ENCODE measurements around the gene COG8.

COG8 gene

DNA sequence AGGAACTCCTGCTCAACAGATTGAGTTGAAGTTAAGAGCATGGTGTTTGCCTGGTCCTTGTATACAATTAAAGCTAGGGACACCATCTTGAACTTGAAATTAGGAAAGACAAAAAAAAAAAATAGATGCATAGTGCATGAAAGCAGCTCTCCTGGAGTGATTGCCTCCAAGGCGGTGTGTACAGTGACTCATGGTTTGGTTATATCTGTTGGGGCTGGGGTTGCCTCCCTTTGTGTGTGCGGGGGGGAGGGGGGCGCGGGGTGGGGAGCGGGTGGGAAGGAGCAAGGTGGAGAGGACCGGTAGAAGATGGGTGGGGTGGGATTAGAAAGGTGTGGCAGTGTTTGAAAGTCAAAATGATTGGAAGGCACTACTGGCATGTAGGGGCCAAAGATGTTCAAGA lies 8.9 kb upstream of the COG8 start:
- no peak for DNase-seq
- H3K4me1 ChIP-seq (ENCODE audit: control extremely low read depth in 1 of 4, control insufficient read depth in 4 of 4, insufficient read depth in 4 of 4, low read length in 3 of 4), result peaks cover 0 to 8% (median under 1%) of the 10 kb centered on the region in 4 experiments
- H3K27me3 ChIP-seq (replicated peaks in 2 of 5; ENCODE audit: control insufficient read depth in 4 of 5, insufficient read depth in 5 of 5, low read length in 4 of 5), result no peaks in the 10 kb centered on the region
- ChIA-PET CTCF (interaction anchor here (1.0 kb wide), 1 partner anchor 15 kb away, joined by 3 read pairs; no protein-coding TSS in a partner anchor), POLR2A (no interaction called here)
- no peak overlapping the region for H3K27ac ChIP-seq (ENCODE audit: insufficient read depth in 1 of 2, low read depth in 1 of 2, low read length in 2 of 2, poor library complexity in 1 of 2, severe bottlenecking in 2 of 2)
- H3K4me3 ChIP-seq (ENCODE audit: control insufficient read depth in 1 of 7, extremely low read depth in 1 of 7, insufficient read depth in 4 of 7, low read depth in 2 of 7, low read length in 6 of 7), result no peak overlapping the region
- H3K9me3 ChIP-seq (ENCODE audit: control extremely low read depth in 1 of 5, control insufficient read depth in 4 of 5, insufficient read depth in 2 of 5, low read depth in 1 of 5, low read length in 4 of 5), result no peaks in the 10 kb centered on the region
- WGBS (ENCODE audit: insufficient coverage), result 97% methylated on average over 4 of the region's 6 CpGs
- peaks cover 16 to 35% (median 19%) of the 10 kb centered on the region in 4 experiments for H3K36me3 ChIP-seq (ENCODE audit: control insufficient read depth in 4 of 4, insufficient read depth in 4 of 4, low read length in 3 of 4)

DNA sequence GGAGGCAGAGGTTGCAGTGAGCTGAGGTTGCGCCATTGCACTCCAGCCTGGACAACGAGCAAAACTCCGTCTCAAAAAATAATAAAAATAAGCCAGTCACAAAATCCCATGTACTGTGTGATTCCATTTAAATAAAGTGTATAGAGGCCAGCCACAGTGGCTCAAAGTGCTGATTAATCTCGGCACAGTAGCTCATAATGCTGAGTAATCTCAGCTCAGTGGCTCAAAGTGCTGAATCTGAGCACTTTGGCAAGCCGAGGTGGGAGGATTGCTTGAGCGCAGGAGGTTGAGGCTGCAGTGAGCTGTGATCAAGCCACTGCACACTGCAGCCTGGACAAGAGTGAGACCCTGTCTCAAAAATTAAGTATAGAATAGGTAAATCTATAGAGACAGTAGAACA lies 7.3 kb upstream of the COG8 start:
- POLR2A ChIA-PET, result no interaction called here
- WGBS (ENCODE audit: insufficient coverage), result 85% methylated on average over 4 of the region's 6 CpGs

GRCh38 chr16:69345923-69346322 lies 6.6 kb upstream of the COG8 start:
- WGBS (ENCODE audit: insufficient coverage), result no CpG with 5 or more reads among the region's 4 CpGs
- Histone ChIP-seq H3K4me1 (ENCODE audit: control extremely low read depth in 1 of 4, control insufficient read depth in 4 of 4, insufficient read depth in 4 of 4, low read length in 3 of 4) (peaks cover 0 to 13% (median 3%) of the 10 kb centered on the region in 4 experiments), H3K4me3 (ENCODE audit: control insufficient read depth in 1 of 7, extremely low read depth in 1 of 7, insufficient read depth in 4 of 7, low read depth in 2 of 7, low read length in 6 of 7) (no peak overlapping the region), H3K27me3 (replicated peaks in 2 of 5; ENCODE audit: control insufficient read depth in 4 of 5, insufficient read depth in 5 of 5, low read length in 4 of 5) (no peaks in the 10 kb centered on the region), H3K9me3 (ENCODE audit: control extremely low read depth in 1 of 5, control insufficient read depth in 4 of 5, insufficient read depth in 2 of 5, low read depth in 1 of 5, low read length in 4 of 5) (no peaks in the 10 kb centered on the region), H3K36me3 (ENCODE audit: control insufficient read depth in 4 of 4, insufficient read depth in 4 of 4, low read length in 3 of 4) (peaks cover 15 to 36% (median 26%) of the 10 kb centered on the region in 4 experiments), H3K27ac (ENCODE audit: insufficient read depth in 1 of 2, low read depth in 1 of 2, low read length in 2 of 2, poor library complexity in 1 of 2, severe bottlenecking in 2 of 2) (no peak overlapping the region)
- POLR2A ChIA-PET, result no interaction called here
- CTCF ChIA-PET, result no interaction called here
- DNase-seq, result peak in 2 of 3 donors; percentile 43 to 50

More for the DNA sequence above, 7.3 kb upstream of the COG8 start:
- Histone ChIP-seq H3K4me1 (ENCODE audit: control extremely low read depth in 1 of 4, control insufficient read depth in 4 of 4, insufficient read depth in 4 of 4, low read length in 3 of 4) (peaks cover 0 to 8% (median under 1%) of the 10 kb centered on the region in 4 experiments), H3K36me3 (ENCODE audit: control insufficient read depth in 4 of 4, insufficient read depth in 4 of 4, low read length in 3 of 4) (peaks cover 15 to 37% (median 23%) of the 10 kb centered on the region in 4 experiments), H3K9me3 (ENCODE audit: control extremely low read depth in 1 of 5, control insufficient read depth in 4 of 5, insufficient read depth in 2 of 5, low read depth in 1 of 5, low read length in 4 of 5) (no peaks in the 10 kb centered on the region), H3K4me3 (ENCODE audit: control insufficient read depth in 1 of 7, extremely low read depth in 1 of 7, insufficient read depth in 4 of 7, low read depth in 2 of 7, low read length in 6 of 7) (no peak overlapping the region), H3K27ac (ENCODE audit: insufficient read depth in 1 of 2, low read depth in 1 of 2, low read length in 2 of 2, poor library complexity in 1 of 2, severe bottlenecking in 2 of 2) (no peak overlapping the region), H3K27me3 (replicated peaks in 2 of 5; ENCODE audit: control insufficient read depth in 4 of 5, insufficient read depth in 5 of 5, low read length in 4 of 5) (no peaks in the 10 kb centered on the region)
- no peak for DNase-seq
- CTCF ChIA-PET, result no interaction called here

DNA sequence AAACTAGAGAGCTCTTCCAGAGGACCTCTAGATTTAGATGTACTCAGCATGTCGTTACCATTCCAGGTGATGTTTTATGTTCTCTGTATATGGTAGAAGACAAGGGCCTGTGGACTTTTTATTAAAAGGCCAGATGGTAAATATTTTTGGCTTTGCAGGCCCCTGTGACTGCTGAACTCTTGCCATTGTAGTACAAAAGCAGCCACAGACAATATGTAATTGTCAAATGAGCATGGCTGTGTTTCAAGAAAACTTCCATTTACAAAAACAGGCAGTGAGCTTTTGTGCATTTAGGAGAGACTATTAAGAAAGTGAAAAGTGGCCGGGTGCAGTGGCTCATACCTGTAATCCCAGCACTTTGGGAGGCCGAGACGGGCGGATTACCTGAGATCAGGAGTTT lies 4.8 kb upstream of the COG8 start:
- DNase-seq, result no peak
- ChIA-PET POLR2A (interaction anchor here (0.7 kb wide), 1 partner anchor 11 kb away, joined by 3 read pairs; no protein-coding TSS in a partner anchor), CTCF (no interaction called here)
- WGBS (ENCODE audit: insufficient coverage), result 92% methylated on average over 4 of the region's 5 CpGs
- H3K9me3 ChIP-seq (ENCODE audit: control extremely low read depth in 1 of 5, control insufficient read depth in 4 of 5, insufficient read depth in 2 of 5, low read depth in 1 of 5, low read length in 4 of 5), result no peaks in the 10 kb centered on the region
- no peak overlapping the region for H3K4me3 ChIP-seq (ENCODE audit: control insufficient read depth in 1 of 7, extremely low read depth in 1 of 7, insufficient read depth in 4 of 7, low read depth in 2 of 7, low read length in 6 of 7)
- H3K27ac ChIP-seq (ENCODE audit: insufficient read depth in 1 of 2, low read depth in 1 of 2, low read length in 2 of 2, poor library complexity in 1 of 2, severe bottlenecking in 2 of 2), result no peak overlapping the region
- peaks cover 9 to 26% (median 19%) of the 10 kb centered on the region in 4 experiments for H3K36me3 ChIP-seq (ENCODE audit: control insufficient read depth in 4 of 4, insufficient read depth in 4 of 4, low read length in 3 of 4)
- H3K27me3 ChIP-seq (replicated peaks in 2 of 5; ENCODE audit: control insufficient read depth in 4 of 5, insufficient read depth in 5 of 5, low read length in 4 of 5), result no peaks in the 10 kb centered on the region
- H3K4me1 ChIP-seq (ENCODE audit: control extremely low read depth in 1 of 4, control insufficient read depth in 4 of 4, insufficient read depth in 4 of 4, low read length in 3 of 4), result peaks cover 5 to 21% (median 12%) of the 10 kb centered on the region in 4 experiments

DNA sequence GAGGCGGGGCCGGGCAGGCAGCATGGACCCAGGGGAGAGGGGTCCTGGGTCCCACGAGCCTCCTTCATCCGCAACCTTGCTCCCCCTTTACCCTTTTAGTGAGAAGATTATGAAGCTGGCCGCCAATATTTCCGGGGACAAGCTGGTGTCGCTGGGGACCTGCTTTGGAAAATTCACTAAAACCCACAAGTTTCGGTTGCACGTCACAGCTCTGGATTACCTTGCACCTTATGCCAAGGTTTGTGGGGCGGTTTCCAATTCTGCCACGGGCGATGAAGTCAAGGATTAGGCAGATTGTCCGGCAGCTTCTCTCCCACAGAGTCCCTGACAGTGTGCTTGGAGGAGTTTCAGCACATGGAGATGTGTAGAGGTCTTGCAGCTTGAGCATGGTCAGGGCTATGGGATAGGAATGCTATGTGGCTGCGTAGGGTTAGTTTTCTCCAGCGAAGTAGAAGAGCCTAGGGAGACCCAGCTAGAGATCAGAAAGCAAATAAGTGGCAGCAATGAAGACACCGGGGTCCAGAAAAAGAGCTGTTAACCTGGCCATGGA lies 806 bp upstream of the COG8 start:
- CTCF ChIA-PET, result interaction anchor here (0.9 to 1.7 kb wide), 4 partner anchors 11 to 189 kb away, joined by 3 to 6 read pairs (median 4); no protein-coding TSS in a partner anchor
- POLR2A ChIA-PET, result no interaction called here
- WGBS (ENCODE audit: insufficient coverage), result 7% methylated on average over 15 of the region's 16 CpGs

DNA sequence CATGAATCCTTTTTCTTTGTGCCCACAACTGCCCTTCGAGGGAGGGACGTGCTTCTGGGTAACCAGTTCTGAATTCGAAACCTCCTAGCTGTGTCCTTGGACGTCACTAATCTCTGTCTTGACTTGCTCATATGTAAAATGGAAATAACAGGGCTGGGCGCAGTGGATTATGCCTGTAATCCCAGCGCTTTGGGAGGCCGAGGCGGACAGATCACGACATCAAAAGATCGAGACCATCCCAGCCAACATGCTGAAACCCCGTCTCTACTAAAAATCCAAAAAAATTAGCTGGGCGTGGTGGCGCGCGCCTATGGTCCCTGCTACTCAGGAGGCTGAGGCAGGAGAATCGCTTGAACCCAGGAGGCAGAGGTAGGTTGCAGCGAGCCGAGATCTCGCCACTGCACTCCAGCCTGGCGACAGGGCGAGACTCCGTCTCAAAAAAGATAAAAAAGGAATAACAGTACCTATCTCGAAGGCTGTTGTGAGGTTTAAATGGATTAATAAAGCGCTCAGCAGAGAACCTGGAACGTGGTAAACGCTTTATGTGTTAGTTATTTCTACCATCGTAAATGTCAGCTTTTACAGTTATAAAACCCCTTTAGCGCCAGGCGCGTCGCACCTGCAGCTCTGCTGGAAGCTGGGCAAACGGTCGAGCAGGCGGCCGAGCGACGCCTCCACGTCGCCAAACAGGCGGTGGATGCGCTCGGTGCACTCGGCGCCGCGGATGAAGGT lies 641 bp downstream of the COG8 start:
- Histone ChIP-seq H3K4me1 (ENCODE audit: control extremely low read depth in 1 of 4, control insufficient read depth in 4 of 4, insufficient read depth in 4 of 4, low read length in 3 of 4) (peaks cover 10 to 32% (median 21%) of the 10 kb centered on the region in 4 experiments), H3K27ac (ENCODE audit: insufficient read depth in 1 of 2, low read depth in 1 of 2, low read length in 2 of 2, poor library complexity in 1 of 2, severe bottlenecking in 2 of 2) (peak overlapping the region; percentile 72 to 87), H3K27me3 (replicated peaks in 2 of 5; ENCODE audit: control insufficient read depth in 4 of 5, insufficient read depth in 5 of 5, low read length in 4 of 5) (no peaks in the 10 kb centered on the region), H3K4me3 (ENCODE audit: control insufficient read depth in 1 of 7, extremely low read depth in 1 of 7, insufficient read depth in 4 of 7, low read depth in 2 of 7, low read length in 6 of 7) (peak overlapping the region; percentile 72 to 97 (median 91)), H3K36me3 (ENCODE audit: control insufficient read depth in 4 of 4, insufficient read depth in 4 of 4, low read length in 3 of 4) (peaks cover 26 to 52% (median 39%) of the 10 kb centered on the region in 4 experiments), H3K9me3 (ENCODE audit: control extremely low read depth in 1 of 5, control insufficient read depth in 4 of 5, insufficient read depth in 2 of 5, low read depth in 1 of 5, low read length in 4 of 5) (no peaks in the 10 kb centered on the region)
- ChIA-PET POLR2A (interaction anchor here (0.6 to 1.4 kb wide), 2 partner anchors 8 to 49 kb away, joined by 3 to 6 read pairs; partner anchors contain the start of gene PDF), CTCF (interaction anchor here (0.8 to 2.6 kb wide), 7 partner anchors 10 to 48 kb away, joined by 3 to 6 read pairs (median 3); no protein-coding TSS in a partner anchor)
- no peak for DNase-seq
- WGBS (ENCODE audit: insufficient coverage), result 25% methylated on average over 46 of the region's 46 CpGs

More for the DNA sequence above, 806 bp upstream of the COG8 start:
- Histone ChIP-seq H3K9me3 (ENCODE audit: control extremely low read depth in 1 of 5, control insufficient read depth in 4 of 5, insufficient read depth in 2 of 5, low read depth in 1 of 5, low read length in 4 of 5) (no peaks in the 10 kb centered on the region), H3K4me1 (ENCODE audit: control extremely low read depth in 1 of 4, control insufficient read depth in 4 of 4, insufficient read depth in 4 of 4, low read length in 3 of 4) (peaks cover 10 to 32% (median 21%) of the 10 kb centered on the region in 4 experiments), H3K27ac (ENCODE audit: insufficient read depth in 1 of 2, low read depth in 1 of 2, low read length in 2 of 2, poor library complexity in 1 of 2, severe bottlenecking in 2 of 2) (peak overlapping the region; percentile 72 to 87), H3K36me3 (ENCODE audit: control insufficient read depth in 4 of 4, insufficient read depth in 4 of 4, low read length in 3 of 4) (peaks cover 16 to 37% (median 29%) of the 10 kb centered on the region in 4 experiments), H3K4me3 (ENCODE audit: control insufficient read depth in 1 of 7, extremely low read depth in 1 of 7, insufficient read depth in 4 of 7, low read depth in 2 of 7, low read length in 6 of 7) (peak overlapping the region; percentile 72 to 97 (median 91)), H3K27me3 (replicated peaks in 2 of 5; ENCODE audit: control insufficient read depth in 4 of 5, insufficient read depth in 5 of 5, low read length in 4 of 5) (no peaks in the 10 kb centered on the region)
- DNase-seq, result peak in 1 of 3 donors; percentile 17

GRCh38 chr16:69334696-69335095 lies 4.7 kb downstream of the COG8 start:
- POLR2A ChIA-PET, result no interaction called here
- no peak overlapping the region for H3K27ac ChIP-seq (ENCODE audit: insufficient read depth in 1 of 2, low read depth in 1 of 2, low read length in 2 of 2, poor library complexity in 1 of 2, severe bottlenecking in 2 of 2)
- peaks cover 5 to 29% (median 17%) of the 10 kb centered on the region in 4 experiments for H3K4me1 ChIP-seq (ENCODE audit: control extremely low read depth in 1 of 4, control insufficient read depth in 4 of 4, insufficient read depth in 4 of 4, low read length in 3 of 4)
- no peaks in the 10 kb centered on the region for H3K9me3 ChIP-seq (ENCODE audit: control extremely low read depth in 1 of 5, control insufficient read depth in 4 of 5, insufficient read depth in 2 of 5, low read depth in 1 of 5, low read length in 4 of 5)
- 98% methylated on average over 9 of the region's 9 CpGs for WGBS (ENCODE audit: insufficient coverage)
- H3K36me3 ChIP-seq (ENCODE audit: control insufficient read depth in 4 of 4, insufficient read depth in 4 of 4, low read length in 3 of 4), result peaks cover 28 to 47% (median 35%) of the 10 kb centered on the region in 4 experiments
- no peaks in the 10 kb centered on the region for H3K27me3 ChIP-seq (replicated peaks in 2 of 5; ENCODE audit: control insufficient read depth in 4 of 5, insufficient read depth in 5 of 5, low read length in 4 of 5)
- CTCF ChIA-PET, result interaction anchor here (1.6 kb wide), 1 partner anchor 16 kb away, joined by 3 read pairs; no protein-coding TSS in a partner anchor
- no peak for DNase-seq
- no peak overlapping the region for H3K4me3 ChIP-seq (ENCODE audit: control insufficient read depth in 1 of 7, extremely low read depth in 1 of 7, insufficient read depth in 4 of 7, low read depth in 2 of 7, low read length in 6 of 7)

Measured in common myeloid progenitor, CD34-positive (primary cell).